HepG2 (cell line): ENCODE results near the gene SLC23A3. TPM values are rescaled to one million over a fixed set of nuclear protein-coding genes. Genes with fewer than 3 reads are reported as not detected.
A peak's percentile ranks its signal among the peaks of the same experiment; 100 is the strongest.

Experiments used
- MED8 ChIP-seq: sonication (generic); formaldehyde crosslinking; IDR thresholded peaks from 2 replicates; pipeline ENCODE4 v1.8.1; 2023; ENCODE audit warnings: mild to moderate bottlenecking, missing genetic modification reagents; ENCODE audit not compliant: insufficient replicate concordance
- POLR2A ChIP-seq, 2 experiments: IDR thresholded peaks; 2 replicates each; pipeline ENCODE4 v1.6.1; 2011; ENCODE audit warnings: low read depth in 2 of 2, low read length in 2 of 2, mild to moderate bottlenecking in 1 of 2, moderate library complexity in 1 of 2; ENCODE audit not compliant: insufficient read depth in 1 of 2
- SALL1 ChIP-seq: sonication (generic); formaldehyde crosslinking; IDR thresholded peaks from 2 replicates; pipeline ENCODE4 v1.8.0; 2022; ENCODE audit warnings: mild to moderate bottlenecking, missing genetic modification reagents
- SIN3B ChIP-seq: fragments of 150-350 bp; IDR thresholded peaks from 2 replicates; pipeline ENCODE4 v1.6.1; 2014; ENCODE audit warnings: low read length
- TMF1 ChIP-seq: sonication (generic); formaldehyde crosslinking; IDR thresholded peaks from 2 replicates; pipeline ENCODE4 v1.8.1; 2022; ENCODE audit warnings: low read depth, missing genetic modification reagents
- ZBTB38 ChIP-seq: sonication (generic); formaldehyde crosslinking; IDR thresholded peaks from 2 replicates; pipeline ENCODE4 v1.5.1; 2020; ENCODE audit warnings: mild to moderate bottlenecking, missing genetic modification reagents
- ZFY ChIP-seq: sonication (generic); formaldehyde crosslinking; IDR thresholded peaks from 2 replicates; pipeline ENCODE4 v1.4.0; 2020; ENCODE audit warnings: missing genetic modification reagents
- ZIK1 ChIP-seq: sonication (generic); formaldehyde crosslinking; IDR thresholded peaks from 2 replicates; pipeline ENCODE4 v1.5.0; 2020; ENCODE audit warnings: mild to moderate bottlenecking, low read depth, missing genetic modification reagents, borderline replicate concordance
- ZKSCAN1 ChIP-seq: fragments of 150-350 bp; IDR thresholded peaks from 2 replicates; pipeline ENCODE4 v1.6.1; 2014; ENCODE audit warnings: low read length
- ZNF136 ChIP-seq: sonication (generic); formaldehyde crosslinking; IDR thresholded peaks from 2 replicates; pipeline ENCODE4 v1.8.1; 2022; ENCODE audit warnings: low read depth, mild to moderate bottlenecking, moderate library complexity, missing genetic modification reagents
- ZNF546 ChIP-seq: sonication (generic); formaldehyde crosslinking; conservative IDR thresholded peaks from 2 replicates; pipeline ENCODE4 v1.8.1; 2023; ENCODE audit warnings: mild to moderate bottlenecking, missing genetic modification reagents
- ZNF724P ChIP-seq: sonication (generic); formaldehyde crosslinking; IDR thresholded peaks from 2 replicates; pipeline ENCODE4 v1.8.0; 2022; ENCODE audit warnings: missing genetic modification reagents, borderline replicate concordance
- polyA plus RNA-seq, 8 experiments: library from polyadenylated mRNA; depleted of rRNA in 3 of 8; stranded (reverse) in 7 of 8; unstranded in 1 of 8; fragments of >200 nt; fragmentation: Illumina TruSeq in 4 of 8; extraction: Trizol in 4 of 8; gene quantifications; 2 replicates each; pipeline versions ENCODE4 v1.2.1 to v1.2.3, GENCODE V29; 2011 to 2016; ENCODE audit warnings: low read depth in 4 of 8, missing spikeins in 1 of 8, mixed read lengths in 1 of 8; ENCODE audit not compliant: insufficient read depth in 1 of 8
- total RNA-seq, 5 experiments: library from RNA; depleted of rRNA; stranded (reverse); fragments of >200 nt; fragmentation: Illumina TruSeq; extraction: Trizol; gene quantifications; 2 replicates each; pipeline ENCODE4 v1.2.3, GENCODE V29; 2016; ENCODE audit warnings: low read depth in 1 of 5
- TF ChIP-seq, protein P1 (sequence below): IDR thresholded peaks from 2 replicates; pipeline ENCODE4 v1.6.1; 2016; ENCODE audit warnings: missing biosample characterization, missing genetic modification reagents, low read depth
- TF ChIP-seq, protein P2 (sequence below): sonication (generic); formaldehyde crosslinking; IDR thresholded peaks from 2 replicates; pipeline ENCODE4 v1.5.0; 2020; ENCODE audit warnings: missing genetic modification reagents
- TF ChIP-seq, protein P3 (sequence below): sonication (generic); formaldehyde crosslinking; IDR thresholded peaks from 2 replicates; pipeline ENCODE4 v1.4.0; 2020; ENCODE audit warnings: missing genetic modification reagents; ENCODE audit errors: not compliant biosample characterization
- TF ChIP-seq, protein P4 (sequence below): sonication (generic); formaldehyde crosslinking; IDR thresholded peaks from 2 replicates; pipeline ENCODE4 v1.4.0; 2020; ENCODE audit warnings: missing genetic modification reagents, mild to moderate bottlenecking, borderline replicate concordance
- TF ChIP-seq, protein P5 (sequence below): sonication (generic); formaldehyde crosslinking; IDR thresholded peaks from 2 replicates; pipeline ENCODE4 v1.9.0; 2021; ENCODE audit warnings: missing genetic modification reagents, borderline replicate concordance
- TF ChIP-seq, protein P6 (sequence below): sonication (generic); formaldehyde crosslinking; IDR thresholded peaks from 2 replicates; pipeline ENCODE4 v1.5.0; 2020; ENCODE audit warnings: mild to moderate bottlenecking, missing genetic modification reagents

The SLC23A3 gene
- total and polyA plus RNA-seq, 2 of the 13 experiments (the other 11 are each of a cell fraction or from before 2014, with no cell fraction given) = 0.38 to 0.78 TPM

DNA sequence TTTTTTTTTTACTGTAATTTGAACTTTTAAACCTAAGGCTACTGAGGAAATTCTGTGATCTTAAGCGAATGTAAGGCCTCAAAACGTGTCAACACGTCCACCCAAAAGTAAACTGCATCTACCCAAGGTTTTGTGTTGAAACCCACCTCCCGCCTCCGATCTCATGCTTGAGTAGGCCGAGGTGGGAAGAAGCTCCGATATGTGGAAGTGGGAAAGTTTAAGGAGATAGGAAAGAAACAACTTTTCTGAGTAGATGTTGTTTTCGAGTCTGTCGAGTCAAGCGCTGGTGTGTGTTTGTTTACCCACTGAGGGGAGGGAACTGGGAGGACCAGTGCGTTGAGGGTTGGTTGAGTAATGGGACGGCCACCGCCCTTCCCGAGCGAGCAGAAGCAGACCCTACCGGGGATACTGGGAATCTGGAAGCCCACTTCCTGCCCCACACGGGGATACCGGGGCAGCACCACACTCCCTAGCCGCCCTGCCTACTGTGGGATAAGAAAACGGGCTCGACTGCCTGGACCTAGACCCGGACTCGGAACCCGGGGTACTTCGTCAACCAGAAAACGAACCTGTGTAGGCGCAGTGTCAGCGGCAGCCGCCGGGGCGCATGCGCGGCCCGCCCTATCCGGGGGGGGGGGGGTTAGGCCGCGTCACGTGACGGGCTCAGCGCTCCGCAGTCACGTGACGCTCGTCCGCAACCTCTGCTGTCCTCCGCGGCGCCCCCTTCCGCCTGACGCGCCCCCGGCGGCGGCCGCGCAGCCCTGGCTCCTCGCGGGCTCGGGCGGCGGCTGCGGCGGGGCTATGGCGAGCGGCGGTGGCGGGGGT is 7.9 kb upstream of the SLC23A3 start, which contains the start of gene RETREG2 (continued):
- TF ChIP-seq, protein P1, sequence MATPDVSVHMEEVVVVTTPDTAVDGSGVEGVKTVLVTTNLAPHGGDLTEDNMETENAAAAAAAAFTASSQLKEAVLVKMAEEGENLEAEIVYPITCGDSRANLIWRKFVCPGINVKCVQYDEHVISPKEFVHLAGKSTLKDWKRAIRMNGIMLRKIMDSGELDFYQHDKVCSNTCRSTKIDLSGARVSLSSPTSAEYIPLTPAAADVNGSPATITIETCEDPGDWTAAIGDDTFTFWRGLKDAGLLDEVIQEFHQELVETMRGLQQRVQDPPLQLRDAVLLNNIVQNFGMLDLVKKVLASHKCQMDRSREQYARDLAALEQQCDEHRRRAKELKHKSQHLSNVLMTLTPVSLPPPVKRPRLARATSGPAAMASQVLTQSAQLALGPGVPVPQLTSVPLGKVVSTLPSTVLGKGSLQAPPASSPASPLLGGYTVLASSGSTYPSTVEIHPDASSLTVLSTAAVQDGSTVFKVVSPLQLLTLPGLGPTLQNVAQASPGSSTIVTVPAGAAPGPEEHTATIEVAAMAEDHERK (CRISPR knock-in tag) = no peak
- TF ChIP-seq SALL1 (CRISPR knock-in tag) = peak; percentile 93
- peak; percentile 78; the same call in 1 of the 2 replicates for TF ChIP-seq ZFY
- TF ChIP-seq TMF1 (CRISPR knock-in tag) = peak; percentile 59
- TF ChIP-seq ZIK1 (CRISPR knock-in tag) = peak; percentile 90
- peak; percentile 76 for TF ChIP-seq MED8
- TF ChIP-seq, protein P2, sequence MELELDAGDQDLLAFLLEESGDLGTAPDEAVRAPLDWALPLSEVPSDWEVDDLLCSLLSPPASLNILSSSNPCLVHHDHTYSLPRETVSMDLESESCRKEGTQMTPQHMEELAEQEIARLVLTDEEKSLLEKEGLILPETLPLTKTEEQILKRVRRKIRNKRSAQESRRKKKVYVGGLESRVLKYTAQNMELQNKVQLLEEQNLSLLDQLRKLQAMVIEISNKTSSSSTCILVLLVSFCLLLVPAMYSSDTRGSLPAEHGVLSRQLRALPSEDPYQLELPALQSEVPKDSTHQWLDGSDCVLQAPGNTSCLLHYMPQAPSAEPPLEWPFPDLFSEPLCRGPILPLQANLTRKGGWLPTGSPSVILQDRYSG (CRISPR knock-in tag) = 0 out of 2 replicates have a peak, but pooled peaks have one; percentile 58
- 0 out of 2 replicates have a peak, but pooled peaks have one; percentile 32 for TF ChIP-seq ZNF136 (CRISPR knock-in tag)
- no peak; the same call in 1 of the 2 replicates for TF ChIP-seq ZKSCAN1
- TF ChIP-seq, protein P3, sequence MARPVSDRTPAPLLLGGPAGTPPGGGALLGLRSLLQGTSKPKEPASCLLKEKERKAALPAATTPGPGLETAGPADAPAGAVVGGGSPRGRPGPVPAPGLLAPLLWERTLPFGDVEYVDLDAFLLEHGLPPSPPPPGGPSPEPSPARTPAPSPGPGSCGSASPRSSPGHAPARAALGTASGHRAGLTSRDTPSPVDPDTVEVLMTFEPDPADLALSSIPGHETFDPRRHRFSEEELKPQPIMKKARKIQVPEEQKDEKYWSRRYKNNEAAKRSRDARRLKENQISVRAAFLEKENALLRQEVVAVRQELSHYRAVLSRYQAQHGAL (CRISPR knock-in tag) = no peak
- TF ChIP-seq ZNF546 (CRISPR knock-in tag) = peak; percentile 67
- peak; percentile 63; the same call in 1 of the 2 replicates for TF ChIP-seq SIN3B
- TF ChIP-seq, protein P4, sequence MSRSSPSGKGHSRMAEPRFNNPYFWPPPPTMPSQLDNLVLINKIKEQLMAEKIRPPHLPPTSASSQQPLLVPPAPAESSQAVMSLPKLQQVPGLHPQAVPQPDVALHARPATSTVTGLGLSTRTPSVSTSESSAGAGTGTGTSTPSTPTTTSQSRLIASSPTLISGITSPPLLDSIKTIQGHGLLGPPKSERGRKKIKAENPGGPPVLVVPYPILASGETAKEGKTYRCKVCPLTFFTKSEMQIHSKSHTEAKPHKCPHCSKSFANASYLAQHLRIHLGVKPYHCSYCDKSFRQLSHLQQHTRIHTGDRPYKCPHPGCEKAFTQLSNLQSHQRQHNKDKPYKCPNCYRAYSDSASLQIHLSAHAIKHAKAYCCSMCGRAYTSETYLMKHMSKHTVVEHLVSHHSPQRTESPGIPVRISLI = peak; percentile 50; the same call in 1 of the 2 replicates
- TF ChIP-seq ZBTB38 = peak; percentile 80; the same call in 1 of the 2 replicates
- peak in 1 of 2 experiments; percentile 82; a peak in 2 of 4 replicates for TF ChIP-seq POLR2A (IDR thresholded peaks at IDR 0.05; ENCODE audit: insufficient read depth in 1 of 2, low read depth in 2 of 2, low read length in 2 of 2)
- TF ChIP-seq, protein P5, sequence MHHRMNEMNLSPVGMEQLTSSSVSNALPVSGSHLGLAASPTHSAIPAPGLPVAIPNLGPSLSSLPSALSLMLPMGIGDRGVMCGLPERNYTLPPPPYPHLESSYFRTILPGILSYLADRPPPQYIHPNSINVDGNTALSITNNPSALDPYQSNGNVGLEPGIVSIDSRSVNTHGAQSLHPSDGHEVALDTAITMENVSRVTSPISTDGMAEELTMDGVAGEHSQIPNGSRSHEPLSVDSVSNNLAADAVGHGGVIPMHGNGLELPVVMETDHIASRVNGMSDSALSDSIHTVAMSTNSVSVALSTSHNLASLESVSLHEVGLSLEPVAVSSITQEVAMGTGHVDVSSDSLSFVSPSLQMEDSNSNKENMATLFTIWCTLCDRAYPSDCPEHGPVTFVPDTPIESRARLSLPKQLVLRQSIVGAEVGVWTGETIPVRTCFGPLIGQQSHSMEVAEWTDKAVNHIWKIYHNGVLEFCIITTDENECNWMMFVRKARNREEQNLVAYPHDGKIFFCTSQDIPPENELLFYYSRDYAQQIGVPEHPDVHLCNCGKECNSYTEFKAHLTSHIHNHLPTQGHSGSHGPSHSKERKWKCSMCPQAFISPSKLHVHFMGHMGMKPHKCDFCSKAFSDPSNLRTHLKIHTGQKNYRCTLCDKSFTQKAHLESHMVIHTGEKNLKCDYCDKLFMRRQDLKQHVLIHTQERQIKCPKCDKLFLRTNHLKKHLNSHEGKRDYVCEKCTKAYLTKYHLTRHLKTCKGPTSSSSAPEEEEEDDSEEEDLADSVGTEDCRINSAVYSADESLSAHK (CRISPR knock-in tag) = no peak
- TF ChIP-seq, protein P6, sequence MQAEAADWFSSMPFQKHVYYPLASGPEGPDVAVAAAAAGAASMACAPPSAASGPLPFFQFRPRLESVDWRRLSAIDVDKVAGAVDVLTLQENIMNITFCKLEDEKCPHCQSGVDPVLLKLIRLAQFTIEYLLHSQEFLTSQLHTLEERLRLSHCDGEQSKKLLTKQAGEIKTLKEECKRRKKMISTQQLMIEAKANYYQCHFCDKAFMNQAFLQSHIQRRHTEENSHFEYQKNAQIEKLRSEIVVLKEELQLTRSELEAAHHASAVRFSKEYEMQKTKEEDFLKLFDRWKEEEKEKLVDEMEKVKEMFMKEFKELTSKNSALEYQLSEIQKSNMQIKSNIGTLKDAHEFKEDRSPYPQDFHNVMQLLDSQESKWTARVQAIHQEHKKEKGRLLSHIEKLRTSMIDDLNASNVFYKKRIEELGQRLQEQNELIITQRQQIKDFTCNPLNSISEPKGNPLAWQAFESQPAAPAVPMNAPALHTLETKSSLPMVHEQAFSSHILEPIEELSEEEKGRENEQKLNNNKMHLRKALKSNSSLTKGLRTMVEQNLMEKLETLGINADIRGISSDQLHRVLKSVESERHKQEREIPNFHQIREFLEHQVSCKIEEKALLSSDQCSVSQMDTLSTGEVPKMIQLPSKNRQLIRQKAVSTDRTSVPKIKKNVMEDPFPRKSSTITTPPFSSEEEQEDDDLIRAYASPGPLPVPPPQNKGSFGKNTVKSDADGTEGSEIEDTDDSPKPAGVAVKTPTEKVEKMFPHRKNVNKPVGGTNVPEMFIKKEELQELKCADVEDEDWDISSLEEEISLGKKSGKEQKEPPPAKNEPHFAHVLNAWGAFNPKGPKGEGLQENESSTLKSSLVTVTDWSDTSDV (CRISPR knock-in tag) = 0 out of 2 replicates have a peak, but pooled peaks have one; percentile 91
- 0 out of 2 replicates have a peak, but pooled peaks have one; percentile 43 for TF ChIP-seq ZNF724P
